Kidney (tissue), 14 donors: ENCODE data around the gene DPM3. TPM values are rescaled to one million over a fixed set of nuclear protein-coding genes. Genes with fewer than 3 reads are reported as not detected.

ENCODE experiments used
- DNase-seq, 5 donors: peaks; one replicate each; pipeline ENCODE4 v3.0.0-alpha.2; 2013 to 2020
- FAIRE-seq: peaks from 2 replicates; lab custom pipeline; 2012; peaks lifted over from hg19 to GRCh38; lab: Jason Lieb, UNC
- H3K27ac ChIP-seq, 2 donors: one replicate each; pipeline ENCODE4 v1.7.0; 2013; ENCODE audit warnings: low read depth in 2 of 2, low read length in 2 of 2, inconsistent platforms in 1 of 2
- H3K27me3 ChIP-seq: one replicate; pipeline ENCODE4 v1.7.1; 2013; ENCODE audit warnings: low read length, inconsistent platforms; ENCODE audit not compliant: control insufficient read depth, insufficient read depth
- H3K36me3 ChIP-seq, 3 donors: one replicate each; pipeline versions ENCODE4 v1.7.0 to v1.7.1; 2013; ENCODE audit warnings: low read length in 3 of 3, control low read depth in 1 of 3, inconsistent platforms in 1 of 3; ENCODE audit not compliant: insufficient read depth in 3 of 3, control insufficient read depth in 2 of 3
- H3K4me1 ChIP-seq, 3 donors: one replicate each; pipeline versions ENCODE4 v1.7.0 to v1.7.1; 2013; ENCODE audit warnings: low read length in 3 of 3, inconsistent platforms in 1 of 3, low read depth in 1 of 3; ENCODE audit not compliant: control insufficient read depth in 2 of 3, insufficient read depth in 2 of 3
- H3K4me3 ChIP-seq, 3 donors: one replicate each; pipeline versions ENCODE4 v1.7.0 to v1.8.1; 2013; ENCODE audit warnings: low read length in 3 of 3, control low read depth in 1 of 3, inconsistent platforms in 1 of 3
- H3K9ac ChIP-seq, 3 donors: one replicate each; pipeline versions ENCODE4 v1.7.0 to v1.7.1; 2013; ENCODE audit warnings: low read length in 3 of 3, control low read depth in 1 of 3, inconsistent platforms in 1 of 3
- H3K9me3 ChIP-seq, 3 donors: one replicate each; pipeline versions ENCODE4 v1.7.0 to v1.7.1; 2013; ENCODE audit warnings: low read length in 3 of 3, control low read depth in 1 of 3, inconsistent platforms in 1 of 3; ENCODE audit not compliant: control insufficient read depth in 2 of 3, insufficient read depth in 1 of 3
- intact Hi-C: fragments of 100-400 bp; cut with DNase I; formaldehyde crosslinking; loops from one replicate; pipeline ENCODE4 v1.11.1; 2022
- polyA plus RNA-seq: library from polyadenylated mRNA; stranded (reverse); fragments of 350-450 nt; fragmentation: Illumina TruSeq; extraction: RNeasy Lipid Tissue Mini Kit (QIAGEN cat#74804); gene quantifications from one replicate; pipeline ENCODE4 v1.2.3, GENCODE V29; 2014; ENCODE audit warnings: low read depth, low replicate concordance; ENCODE audit not compliant: insufficient read depth
- total RNA-seq: library from RNA; stranded (reverse); fragmentation: NEBNext Ultra II Directional; extraction: Animal tissue kit (Norgen Biotek cat#: 25700); gene quantifications from one replicate; pipeline ENCODE4 v1.2.1, GENCODE V29; 2021
- TF ChIP-seq, protein P1 (sequence below): IDR thresholded peaks from 3 replicates; pipeline ENCODE4 v1.5.1; 2012; ENCODE audit warnings: mild to moderate bottlenecking, moderate library complexity, borderline replicate concordance; ENCODE audit not compliant: insufficient read depth; ENCODE audit errors: extremely low read depth
- donor health status: control.
- donor health status: control.
- donor health status: control.
- donor health status: control.
- donor health status: control.
- donor health status: DM: yes; HTN: yes; CAD: no.
- donor health status: Normal renal cell carcinoma (clear cell type).

The DPM3 gene
- total and polyA plus RNA-seq, 2 donors from 2014 or later = 84.4 to 237 TPM

DNA sequence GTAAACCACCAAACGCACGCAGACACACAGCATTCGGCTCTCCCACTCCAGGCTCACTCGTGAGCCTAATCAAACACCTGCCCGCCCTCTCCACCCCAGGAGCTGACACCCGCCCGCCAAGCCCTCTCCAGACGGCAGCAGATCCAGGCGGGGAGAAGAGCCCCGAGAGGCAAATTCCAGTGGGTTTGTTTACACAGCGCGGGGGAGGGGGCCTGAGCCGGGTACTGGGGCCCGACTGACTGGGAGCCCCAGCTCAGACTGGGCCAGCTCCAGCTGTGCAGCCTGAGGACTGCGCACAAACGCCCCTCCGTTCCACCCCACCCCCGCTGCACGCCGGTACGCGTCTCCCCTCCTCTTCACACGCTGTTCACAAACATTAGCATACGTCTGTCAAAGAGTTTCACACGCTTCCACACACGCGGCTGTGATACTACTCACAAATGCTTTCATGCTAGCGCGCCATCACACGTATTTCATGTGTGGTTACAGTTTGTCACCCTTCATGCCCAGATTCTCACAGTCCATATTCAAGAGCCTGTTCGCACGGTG, 13.7 kb downstream of the DPM3 start:
- H3K27me3 ChIP-seq = no peaks in the 10 kb centered on the region
- no peak for FAIRE-seq
- H3K9ac ChIP-seq = no peak overlapping the region
- no peaks in the 10 kb centered on the region for H3K9me3 ChIP-seq
- intact Hi-C loops = no loop called here
- TF ChIP-seq, protein P1, sequence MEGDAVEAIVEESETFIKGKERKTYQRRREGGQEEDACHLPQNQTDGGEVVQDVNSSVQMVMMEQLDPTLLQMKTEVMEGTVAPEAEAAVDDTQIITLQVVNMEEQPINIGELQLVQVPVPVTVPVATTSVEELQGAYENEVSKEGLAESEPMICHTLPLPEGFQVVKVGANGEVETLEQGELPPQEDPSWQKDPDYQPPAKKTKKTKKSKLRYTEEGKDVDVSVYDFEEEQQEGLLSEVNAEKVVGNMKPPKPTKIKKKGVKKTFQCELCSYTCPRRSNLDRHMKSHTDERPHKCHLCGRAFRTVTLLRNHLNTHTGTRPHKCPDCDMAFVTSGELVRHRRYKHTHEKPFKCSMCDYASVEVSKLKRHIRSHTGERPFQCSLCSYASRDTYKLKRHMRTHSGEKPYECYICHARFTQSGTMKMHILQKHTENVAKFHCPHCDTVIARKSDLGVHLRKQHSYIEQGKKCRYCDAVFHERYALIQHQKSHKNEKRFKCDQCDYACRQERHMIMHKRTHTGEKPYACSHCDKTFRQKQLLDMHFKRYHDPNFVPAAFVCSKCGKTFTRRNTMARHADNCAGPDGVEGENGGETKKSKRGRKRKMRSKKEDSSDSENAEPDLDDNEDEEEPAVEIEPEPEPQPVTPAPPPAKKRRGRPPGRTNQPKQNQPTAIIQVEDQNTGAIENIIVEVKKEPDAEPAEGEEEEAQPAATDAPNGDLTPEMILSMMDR = no peak
- H3K36me3 ChIP-seq = peaks cover under 1 to 9% (median 5%) of the 10 kb centered on the region in 3 donors
- peaks cover 0 to 27% (median 26%) of the 10 kb centered on the region in 3 donors for H3K4me1 ChIP-seq
- peak; percentile 64 to 83 (median 72) for DNase-seq
- peak overlapping the region; percentile 80 to 85 for H3K27ac ChIP-seq
- H3K4me3 ChIP-seq = peak overlapping the region; percentile 36 to 99 (median 62)

DNA sequence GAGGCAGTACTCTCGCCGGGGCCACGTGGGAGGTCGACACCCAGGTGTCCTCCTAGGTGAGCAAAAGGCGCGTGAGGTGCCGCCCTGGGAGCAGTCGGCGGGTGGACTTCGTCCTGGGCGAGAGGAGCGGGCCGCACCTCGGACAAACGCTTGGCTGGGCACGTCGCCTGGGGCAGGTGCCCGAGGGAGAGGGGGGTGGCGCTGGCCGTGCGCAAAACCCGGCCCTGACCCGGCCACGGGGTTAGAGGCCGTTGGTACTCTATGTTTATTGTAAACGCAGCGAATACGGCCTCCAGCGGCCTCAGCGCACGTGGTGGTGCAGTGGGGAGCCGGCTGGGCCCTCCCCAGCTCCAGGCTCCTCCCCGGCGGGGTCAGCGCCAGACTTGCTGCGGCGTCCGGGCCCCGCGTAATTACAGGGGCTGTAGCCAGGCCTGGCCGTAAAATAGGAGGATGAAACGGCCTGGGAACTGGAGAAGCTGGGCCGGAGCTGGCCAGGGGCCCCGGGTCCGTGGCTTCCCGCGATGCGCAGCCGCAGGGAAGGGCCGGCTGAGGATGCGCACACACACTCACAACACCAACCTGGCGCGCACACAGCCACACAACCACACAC, 14.3 kb downstream of the DPM3 start:
- H3K9me3 ChIP-seq = no peaks in the 10 kb centered on the region
- H3K27me3 ChIP-seq = no peaks in the 10 kb centered on the region
- H3K27ac ChIP-seq = peak overlapping the region; percentile 80 to 85
- TF ChIP-seq, protein P1 = no peak
- FAIRE-seq (no peak), DNase-seq (peak; percentile 43 to 93 (median 66))
- intact Hi-C loops = no loop called here
- peak overlapping the region in 2 of 3 donors; percentile 28 to 99 for H3K4me3 ChIP-seq
- peaks cover 0 to 21% (median 21%) of the 10 kb centered on the region in 3 donors for H3K4me1 ChIP-seq
- no peak overlapping the region for H3K9ac ChIP-seq
- peaks cover 0 to 3% (median 0%) of the 10 kb centered on the region in 3 donors for H3K36me3 ChIP-seq

DNA sequence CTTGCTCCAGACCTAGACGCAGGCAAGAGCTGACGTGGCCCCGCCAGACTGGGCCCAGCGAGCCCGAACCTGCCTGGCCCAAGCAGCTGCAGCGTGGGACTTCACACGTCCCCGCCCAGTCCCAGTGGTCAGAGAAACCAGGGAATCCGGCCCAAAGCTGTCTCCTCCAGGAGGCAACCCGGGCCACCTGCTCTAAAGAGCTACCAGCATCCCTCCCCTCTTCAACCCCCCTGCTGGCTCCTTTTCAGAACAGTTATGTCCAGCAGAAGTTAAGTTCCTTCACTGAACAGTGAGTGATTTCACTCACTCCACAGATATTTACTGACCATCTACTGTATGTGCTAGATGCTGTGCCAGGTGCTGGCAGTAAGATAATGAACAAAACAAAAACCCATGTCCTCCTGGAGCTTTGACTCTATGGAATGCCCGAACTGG, 14.8 kb downstream of the DPM3 start:
- H3K4me3 ChIP-seq = no peak overlapping the region
- no peaks in the 10 kb centered on the region for H3K36me3 ChIP-seq
- H3K27me3 ChIP-seq = no peaks in the 10 kb centered on the region
- no peak for FAIRE-seq
- H3K9me3 ChIP-seq = no peaks in the 10 kb centered on the region
- no peak overlapping the region for H3K9ac ChIP-seq
- H3K4me1 ChIP-seq = peaks cover 0 to 18% (median 17%) of the 10 kb centered on the region in 3 donors
- TF ChIP-seq, protein P1 = no peak
- peak in 1 of 5 donors; percentile 79 for DNase-seq
- H3K27ac ChIP-seq = peak overlapping the region; percentile 39 to 85
- intact Hi-C loops = no loop called here
